Neural progenitor cell (in vitro differentiated cells): ENCODE measurements around the gene RPL7A. TPM values are rescaled to one million over a fixed set of nuclear protein-coding genes. Genes with fewer than 3 reads are reported as not detected.

Experiments used
- DNase-seq: peaks from one replicate; pipeline ENCODE4 v3.0.0-alpha.2; 2016; ENCODE audit warnings: low spot score
- H2AFZ ChIP-seq: fragments of 200-600 bp; sonication (generic); replicated peaks from 2 replicates; pipeline ENCODE4 v1.6.1; 2016; ENCODE audit warnings: antibody characterized with exemption
- H3F3A ChIP-seq: fragments of 200-600 bp; sonication (generic); 2 replicates; pipeline ENCODE4 v1.6.1; 2016; ENCODE audit warnings: antibody characterized with exemption, low read depth
- H3K27ac ChIP-seq: fragments of 200-600 bp; sonication (generic); 2 replicates; pipeline ENCODE4 v1.5.1; 2016; ENCODE audit warnings: mild to moderate bottlenecking
- H3K27me3 ChIP-seq: fragments of 200-600 bp; sonication (generic); 2 replicates; pipeline ENCODE4 v1.6.1; 2016; ENCODE audit warnings: mild to moderate bottlenecking, moderate library complexity
- H3K36me3 ChIP-seq: fragments of 200-600 bp; sonication (generic); 2 replicates; pipeline ENCODE4 v1.5.1; 2016
- H3K4me1 ChIP-seq: fragments of 200-600 bp; sonication (generic); 2 replicates; pipeline ENCODE4 v1.6.1; 2016; ENCODE audit warnings: mixed run types
- H3K4me2 ChIP-seq: fragments of 200-600 bp; sonication (generic); 2 replicates; pipeline ENCODE4 v1.6.1; 2016
- H3K4me3 ChIP-seq: fragments of 200-600 bp; sonication (generic); 2 replicates; pipeline ENCODE4 v1.5.1; 2016
- H3K79me2 ChIP-seq: fragments of 200-600 bp; sonication (generic); 2 replicates; pipeline ENCODE4 v1.6.1; 2016; ENCODE audit warnings: low read depth
- H3K9ac ChIP-seq: fragments of 200-600 bp; sonication (generic); 2 replicates; pipeline ENCODE4 v1.6.1; 2016
- H3K9me3 ChIP-seq: fragments of 200-600 bp; sonication (generic); 2 replicates; pipeline ENCODE4 v1.5.1; 2016; ENCODE audit warnings: low read depth
- H4K20me1 ChIP-seq: fragments of 200-600 bp; sonication (generic); 2 replicates; pipeline ENCODE4 v1.6.1; 2016; ENCODE audit warnings: low read depth
- H3K27ac Mint-ChIP-seq: 3 replicates; pipeline ENCODE4 v1.8.0; 2021; ENCODE audit warnings: mixed read lengths
- H3K27me3 Mint-ChIP-seq: 2 replicates; pipeline ENCODE4 v1.8.0; 2022; ENCODE audit warnings: low read depth, mild to moderate bottlenecking, inconsistent platforms, moderate library complexity, mixed read lengths; ENCODE audit not compliant: insufficient read depth
- H3K36me3 Mint-ChIP-seq: 3 replicates; pipeline ENCODE4 v1.8.0; 2021; ENCODE audit warnings: mixed read lengths
- H3K4me1 Mint-ChIP-seq: 3 replicates; pipeline ENCODE4 v1.8.0; 2021; ENCODE audit warnings: mixed read lengths
- H3K4me3 Mint-ChIP-seq: 3 replicates; pipeline ENCODE4 v1.8.0; 2021; ENCODE audit warnings: mild to moderate bottlenecking, moderate library complexity, mixed read lengths
- H3K9me3 Mint-ChIP-seq: 3 replicates; pipeline ENCODE4 v1.8.0; 2020; ENCODE audit warnings: mixed read lengths
- CTCF ChIP-seq: fragments of 200-600 bp; sonication (generic); IDR thresholded peaks from 2 replicates; pipeline ENCODE4 v1.5.1; 2017; ENCODE audit warnings: antibody characterized with exemption, mild to moderate bottlenecking
- EZH2 ChIP-seq: fragments of 200-600 bp; sonication (generic); IDR thresholded peaks from 2 replicates; pipeline ENCODE4 v1.6.1; 2017; ENCODE audit warnings: antibody characterized with exemption, mild to moderate bottlenecking, moderate library complexity
- EZH2phosphoT487 ChIP-seq: fragments of 200-600 bp; sonication (generic); IDR thresholded peaks from 2 replicates; pipeline ENCODE4 v1.6.1; 2017; ENCODE audit warnings: antibody characterized with exemption
- total RNA-seq: library from RNA; depleted of rRNA; stranded (reverse); fragments of >200 nt; gene quantifications from 2 replicates; pipeline ENCODE4 v1.2.3, GENCODE V29; 2015; ENCODE audit warnings: low replicate concordance

RPL7A gene
- total RNA-seq, 1 donor from 2014 or later, result 3,449 TPM

- Histone ChIP-seq H3K9me3 (no peaks in the 10 kb centered on the region), H3K9ac (no peak overlapping the region), H3K36me3 (no peaks in the 10 kb centered on the region), H3K27me3 (no peaks in the 10 kb centered on the region), H2AFZ (no peak overlapping the region), H3K79me2 (peaks cover 76% of the 10 kb centered on the region), H4K20me1 (peaks cover 84% of the 10 kb centered on the region), H3K4me1 (no peaks in the 10 kb centered on the region), H3K27ac (no peak overlapping the region), H3K4me3 (no peak overlapping the region), H3K4me2 (no peak overlapping the region), H3F3A (no peaks in the 10 kb centered on the region)
- Mint-ChIP-seq H3K36me3 (peaks cover 18% of the 10 kb centered on the region), H3K27me3 (peaks cover 4% of the 10 kb centered on the region), H3K27ac (peak overlapping the region; percentile 64), H3K4me3 (no peak overlapping the region), H3K9me3 (no peaks in the 10 kb centered on the region), H3K4me1 (peaks cover 8% of the 10 kb centered on the region)
- DNase-seq, result no peak
- no peak for TF ChIP-seq CTCF
- TF ChIP-seq EZH2phosphoT487, result no peak
- TF ChIP-seq EZH2, result no peak
These were observed 20.3 kb downstream of the RPL7A start for GRCh38 chr9:133368249-133368881.

GRCh38 chr9:133369422-133369821 lies 21.4 kb downstream of the RPL7A start:
- H3K9me3 Mint-ChIP-seq, result no peaks in the 10 kb centered on the region
- no peaks in the 10 kb centered on the region for H3F3A ChIP-seq
- H3K4me3 ChIP-seq, result no peak overlapping the region
- peaks cover under 1% of the 10 kb centered on the region for H3K4me1 ChIP-seq
- peaks cover 94% of the 10 kb centered on the region for H4K20me1 ChIP-seq
- H2AFZ ChIP-seq, result no peak overlapping the region
- H3K79me2 ChIP-seq, result peaks cover 87% of the 10 kb centered on the region
- H3K36me3 ChIP-seq, result no peaks in the 10 kb centered on the region
- H3K27me3 Mint-ChIP-seq, result peaks cover 3% of the 10 kb centered on the region
- no peak overlapping the region for H3K9ac ChIP-seq
- TF ChIP-seq EZH2phosphoT487 (no peak), CTCF (no peak), EZH2 (no peak)
- peaks cover 8% of the 10 kb centered on the region for H3K4me1 Mint-ChIP-seq
- H3K9me3 ChIP-seq, result no peaks in the 10 kb centered on the region
- no peak overlapping the region for H3K27ac ChIP-seq
- H3K27me3 ChIP-seq, result no peaks in the 10 kb centered on the region
- peaks cover 12% of the 10 kb centered on the region for H3K36me3 Mint-ChIP-seq
- no peak overlapping the region for H3K4me2 ChIP-seq
- no peak overlapping the region for H3K4me3 Mint-ChIP-seq
- no peak overlapping the region for H3K27ac Mint-ChIP-seq
- DNase-seq, result no peak

- H3K9ac ChIP-seq, result no peak overlapping the region
- peaks cover 4% of the 10 kb centered on the region for H3K4me1 ChIP-seq
- no peaks in the 10 kb centered on the region for H3F3A ChIP-seq
- no peak overlapping the region for H3K4me3 ChIP-seq
- H3K4me2 ChIP-seq, result no peak overlapping the region
- peak overlapping the region; percentile 80 for H3K27ac Mint-ChIP-seq
- H3K9me3 ChIP-seq, result no peaks in the 10 kb centered on the region
- peaks cover 17% of the 10 kb centered on the region for H3K36me3 Mint-ChIP-seq
- H4K20me1 ChIP-seq, result peaks cover 99% of the 10 kb centered on the region
- no peaks in the 10 kb centered on the region for H3K27me3 ChIP-seq
- no peaks in the 10 kb centered on the region for H3K36me3 ChIP-seq
- peaks cover 92% of the 10 kb centered on the region for H3K79me2 ChIP-seq
- H3K4me1 Mint-ChIP-seq, result peaks cover 13% of the 10 kb centered on the region
- H3K4me3 Mint-ChIP-seq, result no peak overlapping the region
- TF ChIP-seq EZH2phosphoT487 (no peak), CTCF (no peak), EZH2 (no peak)
- peaks cover 3% of the 10 kb centered on the region for H3K27me3 Mint-ChIP-seq
- no peak overlapping the region for H3K27ac ChIP-seq
- no peak for DNase-seq
- no peaks in the 10 kb centered on the region for H3K9me3 Mint-ChIP-seq
- H2AFZ ChIP-seq, result no peak overlapping the region
These were observed 21.9 kb downstream of the RPL7A start for GRCh38 chr9:133369933-133370332.
